ENCODE measurements around the gene PTPN9. TPM values are rescaled to one million over a fixed set of nuclear protein-coding genes. Genes with fewer than 3 reads are reported as not detected.

PTPN9 gene
- total and polyA plus RNA-seq, 2 donors (not counting 1 experiment from before 2014, with no cell fraction given): 11.8 to 15.5 TPM

- no peaks in the 10 kb centered on the region for H3K36me3 ChIP-seq (replicated peaks in 1 of 2; ENCODE audit: control extremely low read depth in 1 of 2, control insufficient read depth in 1 of 2, extremely low read depth in 1 of 2, insufficient read depth in 2 of 2, low read length in 1 of 2)
- 6% methylated on average over 13 of the region's 24 CpGs for WGBS (ENCODE audit: insufficient coverage)
- H3K4me2 ChIP-seq (replicated peaks; ENCODE audit: low read depth, low read length, poor library complexity, severe bottlenecking): peak overlapping the region; percentile 91
- no peaks in the 10 kb centered on the region for H3K9me3 ChIP-seq (ENCODE audit: control extremely low read depth in 1 of 3, control insufficient read depth in 2 of 3, insufficient read depth in 1 of 3, low read length in 2 of 3)
- intact Hi-C loops (cut with micrococcal nuclease): loop anchor here (2.0 to 10.0 kb wide), 2 partner anchors 123 to 251 kb away; partner anchors contain the start of genes C15orf39 and PTPN9
- ChIA-PET POLR2A (interaction anchor here (0.8 to 6.4 kb wide), 6 partner anchors 10 to 666 kb away, joined by 3 to 62 read pairs (median 14); partner anchors contain the start of genes IMP3, MAN2C1, PTPN9 and SNUPN), CTCF (interaction anchor here (0.6 to 6.5 kb wide), 5 partner anchors 10 to 191 kb away, joined by 3 to 51 read pairs (median 5); partner anchors contain the start of genes MAN2C1 and PTPN9)
- H3K79me2 ChIP-seq (ENCODE audit: control insufficient read depth, insufficient read depth, low read length): no peaks in the 10 kb centered on the region
- TF ChIP-seq CTCF (IDR thresholded peaks at IDR 0.05): no peak
- peak overlapping the region; percentile 94 for H3K27ac Mint-ChIP-seq
- ATAC-seq (ENCODE audit: low read depth) (no peak), DNase-seq (peak; percentile 75)
- H3K4me3 Mint-ChIP-seq: peak overlapping the region; percentile 93
- H3K27ac ChIP-seq (ENCODE audit: low read length in 2 of 2): peak overlapping the region; percentile 90 to 95
- H3K27me3 ChIP-seq (replicated peaks in 1 of 4; ENCODE audit: control extremely low read depth in 1 of 4, control insufficient read depth in 3 of 4, insufficient read depth in 4 of 4, low read length in 3 of 4): no peaks in the 10 kb centered on the region
- H3K9ac ChIP-seq (ENCODE audit: low read length): peak overlapping the region; percentile 96
- H3K4me1 ChIP-seq (ENCODE audit: control insufficient read depth in 2 of 2, insufficient read depth in 2 of 2, low read length in 2 of 2): peaks cover 9 to 25% of the 10 kb centered on the region in 2 donors
- H4K20me1 ChIP-seq (ENCODE audit: control insufficient read depth, insufficient read depth, low read length, poor library complexity, severe bottlenecking): peaks cover 4% of the 10 kb centered on the region
- H3K27me3 Mint-ChIP-seq: no peaks in the 10 kb centered on the region
- peaks cover 27% of the 10 kb centered on the region for H3K4me1 Mint-ChIP-seq
- peak overlapping the region; percentile 92 for H2AFZ ChIP-seq (ENCODE audit: insufficient read depth, low read depth, low read length, poor library complexity, severe bottlenecking)
- no peaks in the 10 kb centered on the region for H3K9me3 Mint-ChIP-seq (ENCODE audit: insufficient read depth)
- peak overlapping the region; percentile 75 to 99 (median 97) for H3K4me3 ChIP-seq (ENCODE audit: control extremely low read depth in 1 of 5, extremely low read depth in 1 of 5, insufficient read depth in 1 of 5, low read depth in 2 of 5, low read length in 4 of 5)
Measured at GRCh38 chr15:75455982-75456531, 123.1 kb downstream of the PTPN9 start.

- TF ChIP-seq EZH2 (IDR thresholded peaks at IDR 0.05; ENCODE audit: borderline replicate concordance, insufficient read depth, low read depth, low read length, poor library complexity, severe bottlenecking) (no peak), CTCF (IDR thresholded peaks at IDR 0.05) (no peak)
- H3K27me3 Mint-ChIP-seq: no peaks in the 10 kb centered on the region
- WGBS (ENCODE audit: insufficient coverage): under 1% methylated on average over 40 of the region's 48 CpGs
- POLR2A ChIA-PET: interaction anchor here (0.5 to 6.4 kb wide), 8 partner anchors 10 to 679 kb away, joined by 3 to 62 read pairs (median 7); partner anchors contain the start of genes IMP3, MAN2C1, PTPN9 and SNUPN
- H3K9me3 Mint-ChIP-seq (ENCODE audit: insufficient read depth): no peaks in the 10 kb centered on the region
- H2AFZ ChIP-seq (ENCODE audit: insufficient read depth, low read depth, low read length, poor library complexity, severe bottlenecking): peak overlapping the region; percentile 92
- H3K4me1 Mint-ChIP-seq: peaks cover 27% of the 10 kb centered on the region
- DNase-seq (peak; percentile 91), ATAC-seq (ENCODE audit: low read depth) (peak; percentile 6)
- peak overlapping the region; percentile 75 to 99 (median 97) for H3K4me3 ChIP-seq (ENCODE audit: control extremely low read depth in 1 of 5, extremely low read depth in 1 of 5, insufficient read depth in 1 of 5, low read depth in 2 of 5, low read length in 4 of 5)
- CTCF ChIA-PET: interaction anchor here (0.6 to 6.5 kb wide), 7 partner anchors 11 to 191 kb away, joined by 3 to 51 read pairs (median 5); partner anchors contain the start of genes MAN2C1, NEIL1 and PTPN9
- H3K27ac ChIP-seq (ENCODE audit: low read length in 2 of 2): peak overlapping the region; percentile 90 to 95
- H3K4me1 ChIP-seq (ENCODE audit: control insufficient read depth in 2 of 2, insufficient read depth in 2 of 2, low read length in 2 of 2): peaks cover 9 to 25% of the 10 kb centered on the region in 2 donors
- peak overlapping the region; percentile 96 for H3K9ac ChIP-seq (ENCODE audit: low read length)
- H4K20me1 ChIP-seq (ENCODE audit: control insufficient read depth, insufficient read depth, low read length, poor library complexity, severe bottlenecking): peaks cover 6% of the 10 kb centered on the region
- no peaks in the 10 kb centered on the region for H3K9me3 ChIP-seq (ENCODE audit: control extremely low read depth in 1 of 3, control insufficient read depth in 2 of 3, insufficient read depth in 1 of 3, low read length in 2 of 3)
- peaks cover 2% of the 10 kb centered on the region for H3K79me2 ChIP-seq (ENCODE audit: control insufficient read depth, insufficient read depth, low read length)
- H3K4me3 Mint-ChIP-seq: peak overlapping the region; percentile 93
- no peaks in the 10 kb centered on the region for H3K36me3 ChIP-seq (replicated peaks in 1 of 2; ENCODE audit: control extremely low read depth in 1 of 2, control insufficient read depth in 1 of 2, extremely low read depth in 1 of 2, insufficient read depth in 2 of 2, low read length in 1 of 2)
- peak overlapping the region; percentile 91 for H3K4me2 ChIP-seq (replicated peaks; ENCODE audit: low read depth, low read length, poor library complexity, severe bottlenecking)
- no peaks in the 10 kb centered on the region for H3K27me3 ChIP-seq (replicated peaks in 1 of 4; ENCODE audit: control extremely low read depth in 1 of 4, control insufficient read depth in 3 of 4, insufficient read depth in 4 of 4, low read length in 3 of 4)
- intact Hi-C loops (cut with micrococcal nuclease): loop anchor here (2.0 to 10.0 kb wide), 2 partner anchors 123 to 251 kb away; partner anchors contain the start of genes C15orf39 and PTPN9
- H3K27ac Mint-ChIP-seq: peak overlapping the region; percentile 94
Measured at GRCh38 chr15:75455424-75455981, 123.6 kb downstream of the PTPN9 start.

Data from B cell (primary cell).